ENCODE data around the gene CFAP65.

The CFAP65 gene

GRCh38 chr2:219030177-219030940 lies 11.0 kb downstream of the CFAP65 start:
- DNase-seq (ENCODE audit: low spot score), result no peak

- DNase-seq (ENCODE audit: low spot score), result peak; percentile 79
Observed at GRCh38 chr2:219029829-219030165, 11.5 kb downstream of the CFAP65 start.

- no peak for DNase-seq (ENCODE audit: low spot score)
Observed at GRCh38 chr2:219028996-219029828, 12.1 kb downstream of the CFAP65 start.

GRCh38 chr2:219028141-219028540 lies 13.2 kb downstream of the CFAP65 start:
- DNase-seq (ENCODE audit: low spot score), result no peak

DNA sequence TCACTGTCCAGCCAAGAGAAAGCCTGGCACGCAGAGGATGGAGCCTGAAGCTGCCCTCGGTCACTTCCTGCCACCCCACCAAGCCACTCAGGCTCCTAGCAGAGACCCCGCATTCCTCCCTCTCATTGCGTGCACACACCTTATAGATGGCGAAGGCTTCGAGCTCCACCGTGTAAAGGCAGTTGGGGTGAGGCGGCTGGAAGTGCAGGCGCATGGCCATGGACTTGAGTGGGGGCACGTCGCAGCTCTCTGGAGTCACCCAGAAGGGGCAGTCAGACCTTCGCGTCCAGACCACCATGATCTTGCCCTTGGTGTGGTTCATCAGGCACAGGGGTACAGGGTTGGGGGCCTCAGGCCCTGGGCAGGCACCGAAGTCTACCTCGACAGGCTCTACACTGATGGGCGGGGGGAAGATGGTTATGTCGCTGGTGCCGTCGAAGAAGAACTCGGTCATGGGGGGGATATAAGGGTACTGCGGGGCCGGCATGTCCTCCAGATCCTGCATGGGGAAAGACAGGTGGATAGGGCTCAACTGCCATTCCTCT lies 13.7 kb downstream of the CFAP65 start:
- DNase-seq (ENCODE audit: low spot score), result no peak

DNA sequence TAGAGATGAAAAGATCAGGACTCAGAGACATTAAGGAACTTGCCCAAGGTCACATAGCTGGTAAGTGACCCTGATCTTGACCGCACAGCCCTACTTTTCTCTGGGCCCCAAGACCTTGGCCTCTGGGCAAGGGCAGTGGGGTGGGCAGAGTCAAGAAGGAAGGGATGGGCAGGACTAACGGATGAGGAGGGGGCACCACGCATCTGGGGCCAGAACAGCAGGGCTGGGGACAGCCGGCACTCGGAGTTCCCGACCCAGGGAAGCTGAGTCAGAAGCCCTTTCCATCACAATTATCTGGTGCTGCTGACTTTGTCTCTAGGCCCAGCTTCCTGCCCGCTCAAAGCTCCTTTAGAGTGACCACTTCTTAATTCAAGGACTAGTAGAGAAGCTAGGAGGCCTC lies 14.4 kb downstream of the CFAP65 start:
- DNase-seq (ENCODE audit: low spot score), result no peak

- DNase-seq (ENCODE audit: low spot score), result no peak
Observed at GRCh38 chr2:219025637-219026585, 15.4 kb downstream of the CFAP65 start.

DNA sequence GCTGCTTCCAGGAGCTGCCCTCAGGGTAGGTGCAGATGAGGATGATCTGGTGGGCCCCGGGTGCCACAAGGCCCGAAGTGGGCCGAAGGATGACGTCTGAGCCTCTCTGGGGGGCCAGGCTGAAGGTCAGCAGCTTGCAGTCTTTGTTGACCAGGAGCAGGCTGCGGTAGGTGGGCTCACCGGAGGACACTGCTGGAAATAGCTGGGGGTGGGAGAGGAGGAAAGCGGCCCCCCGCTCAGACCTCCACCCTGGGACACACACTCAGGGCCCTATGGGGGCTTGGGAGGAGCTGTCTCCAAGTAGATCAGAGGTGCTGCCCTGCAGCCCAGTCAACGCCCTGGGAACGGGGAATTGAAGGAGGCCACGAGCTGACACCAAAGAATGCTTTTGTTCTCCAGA lies 17.3 kb downstream of the CFAP65 start:
- no peak for DNase-seq (ENCODE audit: low spot score)

- no peak for DNase-seq (ENCODE audit: low spot score)
Observed at GRCh38 chr2:219023045-219023605, 18.2 kb downstream of the CFAP65 start.

- DNase-seq (ENCODE audit: low spot score), result no peak
Observed at GRCh38 chr2:219022616-219023015, 18.7 kb downstream of the CFAP65 start.

- DNase-seq (ENCODE audit: low spot score), result no peak
Observed at GRCh38 chr2:219022041-219022440, 19.3 kb downstream of the CFAP65 start.

- no peak for DNase-seq (ENCODE audit: low spot score)
Observed at GRCh38 chr2:219021591-219021990, 19.7 kb downstream of the CFAP65 start.

- DNase-seq (ENCODE audit: low spot score), result no peak
Observed at GRCh38 chr2:219020604-219021365, 20.5 kb downstream of the CFAP65 start.

DNA sequence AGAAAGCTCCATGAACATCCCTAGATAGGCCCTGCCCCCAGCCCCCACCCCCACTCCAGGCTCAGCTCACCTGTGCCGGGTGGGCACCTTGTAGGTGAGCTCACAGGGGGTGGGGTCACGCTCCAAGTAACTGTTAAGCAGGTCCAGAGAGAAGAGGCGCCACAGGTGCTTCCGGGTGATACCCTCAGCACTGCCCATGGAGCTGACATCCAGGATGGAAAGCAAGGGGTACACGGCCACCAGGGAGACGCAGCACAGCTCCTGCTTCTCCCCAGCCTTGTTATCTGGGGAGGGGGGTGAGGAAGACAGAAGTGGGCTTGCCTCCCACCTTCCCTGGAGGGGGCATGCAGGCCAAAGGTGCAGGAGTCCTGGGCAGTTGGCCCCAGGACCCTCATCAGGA lies 21.9 kb downstream of the CFAP65 start:
- no peak for DNase-seq (ENCODE audit: low spot score)

- no peak for DNase-seq (ENCODE audit: low spot score)
Observed at GRCh38 chr2:219018726-219019125, 22.6 kb downstream of the CFAP65 start.

DNA sequence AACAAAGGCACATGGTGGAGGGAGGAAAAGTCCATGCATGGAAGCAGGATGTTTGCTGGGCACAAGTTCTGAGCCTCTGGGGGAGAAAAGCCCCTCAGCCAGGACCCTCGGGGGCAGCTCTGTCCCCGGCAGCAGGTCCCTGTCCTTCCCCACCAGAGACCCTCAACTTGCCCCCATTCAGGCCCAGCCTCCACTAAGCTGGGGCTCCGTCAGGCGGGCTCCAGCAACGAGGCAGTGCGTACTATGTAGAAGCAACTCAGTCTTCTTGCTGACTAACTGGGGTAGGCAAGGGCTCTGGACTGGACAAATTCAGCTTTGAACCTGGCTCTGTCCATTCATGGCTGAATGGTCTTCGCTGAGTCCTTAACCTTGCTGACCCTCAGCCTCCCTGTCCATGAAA lies 23.0 kb downstream of the CFAP65 start:
- no peak for DNase-seq (ENCODE audit: low spot score)

DNA sequence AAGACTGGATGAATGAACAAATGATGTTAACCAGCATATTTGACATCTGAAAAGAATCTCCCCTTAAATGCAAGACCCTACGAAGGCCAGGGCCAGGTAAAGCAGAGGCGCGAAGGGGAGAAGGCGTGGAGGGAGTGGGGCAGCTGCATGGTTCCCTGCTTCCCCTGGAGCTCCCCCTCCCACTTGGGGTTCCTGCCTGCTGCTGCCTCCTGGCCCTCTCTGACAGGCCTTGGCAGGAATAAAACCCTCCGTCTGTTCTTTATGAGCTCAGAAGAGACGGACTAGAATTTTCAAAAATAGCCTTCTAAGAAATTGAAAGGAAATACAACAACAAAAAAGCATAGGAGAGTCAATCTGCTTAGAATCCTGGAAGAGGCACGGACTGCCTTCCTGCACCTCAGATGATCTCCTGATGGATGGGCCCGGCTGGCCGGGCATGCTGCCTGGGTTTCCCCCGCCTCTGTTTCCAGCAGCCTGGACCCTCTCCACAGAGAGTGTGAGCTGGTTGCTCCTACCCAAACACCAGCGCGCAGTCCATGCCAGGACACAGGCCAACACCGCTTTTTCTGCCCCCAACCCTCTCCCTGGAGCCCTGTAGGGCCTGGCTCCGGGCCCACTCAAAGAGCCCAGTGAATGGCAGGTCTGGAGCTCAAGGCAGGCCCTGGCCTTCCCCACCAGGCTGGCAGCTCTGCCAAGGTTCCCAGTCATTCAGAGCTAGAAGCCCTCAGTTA lies 23.9 kb downstream of the CFAP65 start:
- no peak for DNase-seq (ENCODE audit: low spot score)

DNA sequence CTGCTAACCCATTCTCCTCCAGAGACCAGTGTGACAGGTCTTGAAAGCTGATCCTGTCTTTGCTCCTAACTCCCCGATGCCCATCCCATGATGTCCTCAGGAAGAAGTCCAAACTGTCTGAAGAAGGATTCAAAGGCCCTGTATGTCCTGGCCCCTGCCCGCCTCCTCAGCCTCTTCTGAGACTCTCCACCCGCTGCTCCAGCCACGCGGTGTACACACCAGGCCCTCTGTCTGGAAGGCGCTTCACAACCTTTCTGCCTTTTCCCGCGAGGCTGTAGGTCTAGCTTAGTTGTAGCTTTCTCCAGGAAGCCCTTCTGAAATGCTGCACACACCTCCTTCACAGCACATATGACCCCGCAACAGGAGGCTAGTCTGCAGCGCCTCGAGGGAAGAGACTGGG lies 24.6 kb downstream of the CFAP65 start:
- no peak for DNase-seq (ENCODE audit: low spot score)

GRCh38 chr2:219010873-219011272 lies 30.4 kb downstream of the CFAP65 start:
- DNase-seq (ENCODE audit: low spot score), result no peak

DNA sequence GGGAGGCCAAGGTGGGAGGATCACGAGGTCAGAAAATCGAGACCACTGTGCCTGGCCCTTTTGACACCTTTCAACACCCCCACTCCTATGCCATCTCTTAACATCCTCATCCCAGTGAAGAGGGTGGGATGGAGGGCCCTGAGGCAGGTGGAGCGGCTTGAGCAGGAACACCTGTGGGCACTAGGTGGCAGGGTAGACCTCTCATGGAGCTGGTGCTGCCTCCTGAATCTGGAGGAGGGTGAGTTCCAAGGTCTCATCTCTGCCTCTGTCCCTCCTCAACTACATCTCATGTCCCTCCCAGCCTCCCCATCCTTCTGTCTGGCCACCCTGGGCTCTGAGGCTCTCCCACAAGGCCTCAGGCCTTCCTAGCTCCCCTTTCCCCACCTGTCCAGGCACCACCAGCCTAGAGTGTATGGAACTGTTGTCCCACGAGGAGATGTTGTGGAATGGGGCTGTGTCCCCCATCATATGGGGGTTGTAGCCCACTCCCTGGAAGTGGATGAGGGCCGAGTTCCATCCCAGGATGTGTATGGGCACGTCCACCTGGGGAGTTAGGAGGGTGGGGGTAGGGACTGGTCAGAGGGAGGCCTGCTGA lies 31.1 kb downstream of the CFAP65 start:
- peak; percentile 50 for DNase-seq (ENCODE audit: low spot score)
